ENCODE results near the gene KIAA1671.
"Not testable (repeated sequence)": the region's sequence is repeated elsewhere in the genome, so short reads cannot be mapped to it uniquely, and the experiment has no call there.

Gene KIAA1671

DNA sequence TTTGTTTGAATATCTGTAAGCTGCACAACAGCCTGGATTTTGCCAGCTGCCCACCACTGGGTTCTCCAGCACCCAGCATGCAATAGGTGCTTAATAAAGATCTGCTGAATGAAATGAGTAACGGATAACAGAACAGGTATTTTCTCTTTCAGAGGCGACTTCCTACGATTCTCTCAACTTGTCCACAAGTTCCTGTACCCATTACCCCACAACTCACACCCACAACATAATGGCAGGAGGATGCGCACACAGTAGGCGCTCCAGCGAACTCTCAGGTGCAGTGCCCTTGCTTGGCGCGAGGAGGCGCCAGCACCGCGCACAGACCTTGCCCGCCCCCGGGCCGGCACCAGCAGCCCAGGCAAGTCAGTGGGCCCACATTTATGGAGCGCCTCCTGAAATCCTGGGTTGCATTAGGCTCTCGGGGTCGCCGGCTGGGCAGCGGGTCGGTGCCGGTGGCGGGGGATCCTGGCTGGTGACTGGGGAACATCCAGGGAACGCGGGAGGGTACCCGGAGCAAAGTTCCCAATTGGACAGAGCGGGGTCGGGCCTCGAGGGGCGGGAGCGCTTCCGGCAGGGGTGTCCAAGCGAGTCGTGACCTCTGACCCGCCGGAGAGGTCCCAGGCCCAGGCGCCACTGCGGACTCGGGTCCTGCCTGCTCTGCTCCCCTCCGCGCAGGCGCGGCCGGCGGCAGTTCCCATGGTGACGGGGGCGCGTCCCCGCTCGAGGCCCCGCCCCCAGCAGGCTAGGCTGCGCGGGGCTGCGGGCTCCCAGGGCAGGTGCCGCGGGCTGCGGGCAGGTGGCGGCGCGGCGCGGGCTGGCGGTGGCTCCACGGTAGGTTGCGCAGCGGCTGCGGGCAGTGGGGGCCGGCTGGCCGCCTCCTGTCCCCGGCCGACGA, at the start of gene KIAA1671:
Gene KIAA1671 (plus strand): TSS at position 775 of the 895 bp plus-strand sequence. CDS start 75,284 bp downstream, outside the sequence.
- peak; percentile 40 for DNase-seq (ENCODE audit: low read depth)
- peak within 1 kb of the TSS; percentile 72 for H3K4me3 ChIP-seq (ENCODE audit: low read length)
- TF ChIP-seq, protein P1, sequence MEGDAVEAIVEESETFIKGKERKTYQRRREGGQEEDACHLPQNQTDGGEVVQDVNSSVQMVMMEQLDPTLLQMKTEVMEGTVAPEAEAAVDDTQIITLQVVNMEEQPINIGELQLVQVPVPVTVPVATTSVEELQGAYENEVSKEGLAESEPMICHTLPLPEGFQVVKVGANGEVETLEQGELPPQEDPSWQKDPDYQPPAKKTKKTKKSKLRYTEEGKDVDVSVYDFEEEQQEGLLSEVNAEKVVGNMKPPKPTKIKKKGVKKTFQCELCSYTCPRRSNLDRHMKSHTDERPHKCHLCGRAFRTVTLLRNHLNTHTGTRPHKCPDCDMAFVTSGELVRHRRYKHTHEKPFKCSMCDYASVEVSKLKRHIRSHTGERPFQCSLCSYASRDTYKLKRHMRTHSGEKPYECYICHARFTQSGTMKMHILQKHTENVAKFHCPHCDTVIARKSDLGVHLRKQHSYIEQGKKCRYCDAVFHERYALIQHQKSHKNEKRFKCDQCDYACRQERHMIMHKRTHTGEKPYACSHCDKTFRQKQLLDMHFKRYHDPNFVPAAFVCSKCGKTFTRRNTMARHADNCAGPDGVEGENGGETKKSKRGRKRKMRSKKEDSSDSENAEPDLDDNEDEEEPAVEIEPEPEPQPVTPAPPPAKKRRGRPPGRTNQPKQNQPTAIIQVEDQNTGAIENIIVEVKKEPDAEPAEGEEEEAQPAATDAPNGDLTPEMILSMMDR (conservative IDR thresholded peaks at IDR 0.05; ENCODE audit: low read length): peak; percentile 89

DNA sequence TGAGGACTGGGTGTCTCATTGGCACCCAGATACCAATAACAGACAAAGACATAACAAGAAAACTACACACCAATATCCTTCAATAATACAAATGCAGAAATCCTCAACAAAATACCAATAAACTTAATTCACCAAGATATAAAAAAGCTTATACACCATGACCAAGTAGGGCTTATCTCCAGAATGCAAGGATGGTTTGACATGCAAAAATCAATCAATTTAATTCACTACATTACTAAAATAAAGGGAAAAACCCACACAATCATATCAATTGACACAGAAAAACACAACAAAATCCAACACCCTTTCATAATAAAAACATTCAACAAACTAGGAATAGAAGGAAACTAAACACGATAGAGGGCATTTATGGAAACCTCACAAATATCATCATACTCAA, 46.6 kb upstream of the KIAA1671 start:
- no peak for DNase-seq (ENCODE audit: low read depth)
- H3K4me3 ChIP-seq (ENCODE audit: low read length): no peak overlapping the region
- TF ChIP-seq, protein P1 (conservative IDR thresholded peaks at IDR 0.05; ENCODE audit: low read length): no peak

GRCh38 chr22:24907101-24907500, 45.4 kb upstream of the KIAA1671 start:
- not testable (repeated sequence) for DNase-seq (ENCODE audit: low read depth); H3K4me3 ChIP-seq (ENCODE audit: low read length)

- H3K4me3 ChIP-seq (ENCODE audit: low read length): no peak overlapping the region
- DNase-seq (ENCODE audit: low read depth): no peak
- TF ChIP-seq, protein P1 (conservative IDR thresholded peaks at IDR 0.05; ENCODE audit: low read length): no peak
Measured at GRCh38 chr22:24920029-24920428, 32.5 kb upstream of the KIAA1671 start.

- no peak overlapping the region for H3K4me3 ChIP-seq (ENCODE audit: low read length)
- TF ChIP-seq, protein P1 (conservative IDR thresholded peaks at IDR 0.05; ENCODE audit: low read length): no peak
- no peak for DNase-seq (ENCODE audit: low read depth)
Measured at GRCh38 chr22:24925586-24926427, 26.7 kb upstream of the KIAA1671 start.

DNA sequence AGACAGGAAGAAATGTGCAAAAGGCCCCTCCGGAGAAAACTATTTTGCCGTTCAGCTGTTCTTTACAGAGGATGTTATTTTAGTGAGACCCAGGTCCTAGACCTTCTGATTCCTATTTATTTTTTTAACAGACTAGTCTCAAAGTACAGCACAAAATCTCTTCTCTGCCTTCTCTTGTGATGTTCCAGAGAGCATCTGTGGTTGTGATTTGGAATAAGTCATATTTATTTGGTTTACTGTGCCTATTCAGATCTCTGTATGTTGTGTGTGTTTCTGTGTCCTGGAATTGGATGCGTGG, 26.1 kb upstream of the KIAA1671 start:
- DNase-seq (ENCODE audit: low read depth): no peak
- H3K4me3 ChIP-seq (ENCODE audit: low read length): no peak overlapping the region
- TF ChIP-seq, protein P1 (conservative IDR thresholded peaks at IDR 0.05; ENCODE audit: low read length): no peak

- TF ChIP-seq, protein P1 (conservative IDR thresholded peaks at IDR 0.05; ENCODE audit: low read length): no peak
- no peak overlapping the region for H3K4me3 ChIP-seq (ENCODE audit: low read length)
- DNase-seq (ENCODE audit: low read depth): no peak
Measured at GRCh38 chr22:24926849-24927579, 25.5 kb upstream of the KIAA1671 start.
